ENCODE data around the gene MGAT3. TPM values are rescaled to one million over a fixed set of nuclear protein-coding genes. Genes with fewer than 3 reads are reported as not detected.

The MGAT3 gene
- total RNA-seq, 1 experiment from 2014 or later, result 5.0 TPM

DNA sequence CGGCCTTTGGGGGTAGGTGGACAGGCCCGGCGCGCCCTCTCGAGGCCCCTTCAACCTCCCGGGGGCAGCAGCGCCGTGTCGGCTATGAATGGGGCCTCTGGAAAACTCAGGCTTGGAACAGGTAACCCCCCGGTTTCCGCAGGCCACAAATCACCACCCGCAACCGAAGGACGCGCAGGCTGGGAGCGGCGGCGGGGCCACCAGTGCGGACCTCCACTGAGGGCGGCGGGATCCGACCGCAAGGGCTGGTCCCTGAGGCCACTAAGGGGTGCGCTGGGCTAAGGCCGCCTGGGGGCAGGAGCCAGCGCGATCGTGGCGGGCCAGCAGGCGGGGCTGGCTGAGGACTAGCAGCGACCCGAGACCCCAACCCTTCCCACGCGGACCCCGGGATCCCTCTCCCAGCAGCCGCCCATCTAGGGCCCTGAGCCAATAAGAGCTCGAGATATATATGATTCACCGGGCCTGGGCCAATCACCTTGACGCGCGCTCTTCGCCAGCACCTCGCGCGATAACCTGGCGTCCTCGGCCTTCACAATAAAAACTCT is 62.9 kb downstream of the MGAT3 start:
- no peaks in the 10 kb centered on the region for H3K79me1 ChIP-seq (ENCODE audit: insufficient read depth, low read depth, low read length, poor library complexity, severe bottlenecking)
- no peaks in the 10 kb centered on the region for H3K9me3 ChIP-seq (ENCODE audit: control insufficient read depth, low read depth, low read length)
- no peak overlapping the region for H3K23ac ChIP-seq (ENCODE audit: insufficient read length, low read depth, low read length)
- H3K27ac ChIP-seq (ENCODE audit: insufficient read length, low read depth, low read length), result peak overlapping the region; percentile 75
- H3K27ac Mint-ChIP-seq, result peak overlapping the region; percentile 100
- no peak overlapping the region for H2AK5ac ChIP-seq (ENCODE audit: insufficient read length, low read length)
- no peak overlapping the region for H2BK20ac ChIP-seq (ENCODE audit: low read depth, low read length, poor library complexity, severe bottlenecking)
- no CpG with 5 or more reads among the region's 47 CpGs for whole genome bisulfite sequencing (ENCODE audit: extremely low coverage, insufficient read length, low lambda C conversion rate)
- no peak overlapping the region for H2BK15ac ChIP-seq (ENCODE audit: low read depth, low read length)
- H3K79me2 ChIP-seq (ENCODE audit: insufficient read depth, low read length), result peaks cover 8% of the 10 kb centered on the region; the same call in 1 of the 2 replicates
- peaks cover 46% of the 10 kb centered on the region for H3K27me3 Mint-ChIP-seq (ENCODE audit: low read depth)
- peak overlapping the region; percentile 73 for H3K4me2 ChIP-seq (ENCODE audit: insufficient read depth, insufficient read length, low read length)
- TF ChIP-seq, protein P1, sequence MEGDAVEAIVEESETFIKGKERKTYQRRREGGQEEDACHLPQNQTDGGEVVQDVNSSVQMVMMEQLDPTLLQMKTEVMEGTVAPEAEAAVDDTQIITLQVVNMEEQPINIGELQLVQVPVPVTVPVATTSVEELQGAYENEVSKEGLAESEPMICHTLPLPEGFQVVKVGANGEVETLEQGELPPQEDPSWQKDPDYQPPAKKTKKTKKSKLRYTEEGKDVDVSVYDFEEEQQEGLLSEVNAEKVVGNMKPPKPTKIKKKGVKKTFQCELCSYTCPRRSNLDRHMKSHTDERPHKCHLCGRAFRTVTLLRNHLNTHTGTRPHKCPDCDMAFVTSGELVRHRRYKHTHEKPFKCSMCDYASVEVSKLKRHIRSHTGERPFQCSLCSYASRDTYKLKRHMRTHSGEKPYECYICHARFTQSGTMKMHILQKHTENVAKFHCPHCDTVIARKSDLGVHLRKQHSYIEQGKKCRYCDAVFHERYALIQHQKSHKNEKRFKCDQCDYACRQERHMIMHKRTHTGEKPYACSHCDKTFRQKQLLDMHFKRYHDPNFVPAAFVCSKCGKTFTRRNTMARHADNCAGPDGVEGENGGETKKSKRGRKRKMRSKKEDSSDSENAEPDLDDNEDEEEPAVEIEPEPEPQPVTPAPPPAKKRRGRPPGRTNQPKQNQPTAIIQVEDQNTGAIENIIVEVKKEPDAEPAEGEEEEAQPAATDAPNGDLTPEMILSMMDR (conservative IDR thresholded peaks at IDR 0.05), result peak; percentile 48; the same call in 2 of the 3 replicates
- peak; percentile 98 for DNase-seq
- no peak overlapping the region for H3K4ac ChIP-seq (ENCODE audit: low read depth, low read length)
- H4K20me1 ChIP-seq (ENCODE audit: control insufficient read depth, insufficient read depth, insufficient read length), result peaks cover 9% of the 10 kb centered on the region
- peak overlapping the region; percentile 46 for H3K18ac ChIP-seq (ENCODE audit: insufficient read length, low read depth, low read length)
- peaks cover 35 to 71% (median 56%) of the 10 kb centered on the region in 3 experiments for H3K36me3 Mint-ChIP-seq (ENCODE audit: insufficient read depth in 1 of 3, low read depth in 3 of 3)
- peaks cover 13% of the 10 kb centered on the region for H3K23me2 ChIP-seq (ENCODE audit: insufficient read length, low read depth, low read length, poor library complexity, severe bottlenecking)
- no peak overlapping the region for H4K5ac ChIP-seq (ENCODE audit: insufficient read length, low read depth, low read length)
- no peak overlapping the region for H3T11ph ChIP-seq (ENCODE audit: low read length)
- H3K27me3 ChIP-seq (ENCODE audit: insufficient read depth, low read length), result no peaks in the 10 kb centered on the region; the same call in 1 of the 2 replicates
- H2BK5ac ChIP-seq (ENCODE audit: insufficient read length, low read length), result no peak overlapping the region
- H2BK12ac ChIP-seq (ENCODE audit: insufficient read length, low read depth, low read length), result no peak overlapping the region
- H3K56ac ChIP-seq (ENCODE audit: insufficient read length, low read depth, low read length), result no peak overlapping the region
- H2BK120ac ChIP-seq (ENCODE audit: low read depth, low read length, poor library complexity, severe bottlenecking), result no peak overlapping the region
- H4K8ac ChIP-seq (replicated peaks; ENCODE audit: insufficient read length, low read depth, low read length), result no peak overlapping the region
- peak overlapping the region; percentile 67 for H3K9ac ChIP-seq (ENCODE audit: extremely low read depth, insufficient read length, low read length)
- peaks cover 25 to 26% of the 10 kb centered on the region in 2 experiments for H3K4me1 Mint-ChIP-seq
- H3K4me1 ChIP-seq (ENCODE audit: insufficient read depth, low read length), result no peaks in the 10 kb centered on the region; the same call in 1 of the 2 replicates
- no peak overlapping the region for H4K91ac ChIP-seq (ENCODE audit: insufficient read length, low read depth, low read length)
- peak overlapping the region; percentile 58 for H3K14ac ChIP-seq (ENCODE audit: insufficient read depth, low read length)
- H2AFZ ChIP-seq (ENCODE audit: low read length), result no peak overlapping the region
- H3K4me3 Mint-ChIP-seq, result peak overlapping the region; percentile 94 to 98
- H3K9me3 Mint-ChIP-seq, result peaks cover 0 to 2% of the 10 kb centered on the region in 2 experiments; a peak in 3 of 5 replicates

Data from H9 (cell line).